Small intestine (tissue), 7 donors: ENCODE results near the gene STXBP6. TPM values are rescaled to one million over a fixed set of nuclear protein-coding genes. Genes with fewer than 3 reads are reported as not detected.

ENCODE experiments used
- DNase-seq, 2 donors: peaks; one replicate each; pipeline versions ENCODE4 v3.0.0 to v3.0.0-alpha.2; 2013
- FAIRE-seq: peaks from 2 replicates; lab custom pipeline; 2012; peaks lifted over from hg19 to GRCh38; lab: Jason Lieb, UNC
- H3K27ac ChIP-seq, 3 donors: one replicate each; pipeline ENCODE4 v1.5.1; 2013; ENCODE audit warnings: low read length in 2 of 3, mild to moderate bottlenecking in 2 of 3, control low read depth in 1 of 3, inconsistent platforms in 1 of 3, low read depth in 1 of 3, moderate library complexity in 1 of 3
- H3K27me3 ChIP-seq, 3 donors: one replicate each; pipeline ENCODE4 v1.6.1; 2013; ENCODE audit warnings: low read length in 3 of 3, inconsistent platforms in 1 of 3; ENCODE audit not compliant: control insufficient read depth in 3 of 3, insufficient read depth in 3 of 3
- H3K36me3 ChIP-seq, 3 donors: one replicate each; pipeline ENCODE4 v1.6.1; 2013; ENCODE audit warnings: low read length in 3 of 3, inconsistent platforms in 1 of 3, low read depth in 1 of 3, mild to moderate bottlenecking in 1 of 3, moderate library complexity in 1 of 3; ENCODE audit not compliant: control insufficient read depth in 3 of 3, insufficient read depth in 2 of 3
- H3K4me1 ChIP-seq, 3 donors: one replicate each; pipeline ENCODE4 v1.6.1; 2013; ENCODE audit warnings: low read length in 2 of 3, inconsistent platforms in 1 of 3, low read depth in 1 of 3, mild to moderate bottlenecking in 1 of 3, moderate library complexity in 1 of 3; ENCODE audit not compliant: control insufficient read depth in 3 of 3, insufficient read depth in 2 of 3
- H3K4me3 ChIP-seq, 3 donors: one replicate each; pipeline ENCODE4 v1.5.1; 2013; ENCODE audit warnings: low read length in 3 of 3, control low read depth in 1 of 3, inconsistent platforms in 1 of 3, low read depth in 1 of 3, mild to moderate bottlenecking in 1 of 3, moderate library complexity in 1 of 3
- H3K9me3 ChIP-seq, 2 donors: one replicate each; pipeline ENCODE4 v1.6.1; 2013; ENCODE audit warnings: low read depth in 1 of 2, low read length in 1 of 2; ENCODE audit not compliant: control insufficient read depth in 2 of 2, insufficient read depth in 1 of 2
- WGBS, 3 donors: extraction: QIAGEN DNeasy Blood & Tissue Kit; methylation state at CpG; one replicate each; pipeline ENCODE4 v1.1.7; 2013; 5-methylcytosine and 5-hydroxymethylcytosine counted together
- polyA plus RNA-seq, 4 donors: library from polyadenylated mRNA; stranded (reverse) in 3 of 4; unstranded in 1 of 4; fragments of 200-250 nt in 3 of 4; fragments of 120-200 nt in 1 of 4; gene quantifications; one replicate each; pipeline versions ENCODE4 v1.2.1 to v1.2.3, GENCODE V29; 2013
- donor health status: healthy with polysubstance abuse.
- donor health status: control.
- donor health status: control.
- donor health status: Bipolar disorder and iron deficiency.
- donor health status: healthy.

STXBP6 gene
- polyA plus RNA-seq, 4 donors: 12.7 to 53.7 (median 24.0) TPM

GRCh38 chr14:24909523-24910302, 140.2 kb downstream of the STXBP6 start:
- 68 to 86% (median 70%) methylated on average over 6 of the region's 6 CpGs for WGBS, 3 donors
- H3K4me1 ChIP-seq: peaks cover 2 to 26% (median 9%) of the 10 kb centered on the region in 3 donors
- H3K9me3 ChIP-seq: peaks cover 0 to under 1% of the 10 kb centered on the region in 2 donors
- FAIRE-seq: no peak
- H3K27ac ChIP-seq: peak overlapping the region in 1 of 3 donors; percentile 10
- DNase-seq: peak; percentile 22 to 26
- no peak overlapping the region for H3K4me3 ChIP-seq
- H3K36me3 ChIP-seq: no peaks in the 10 kb centered on the region
- H3K27me3 ChIP-seq: no peaks in the 10 kb centered on the region

- 62 to 80% (median 71%) methylated on average over 4 of the region's 4 CpGs for WGBS, 3 donors
- FAIRE-seq (no peak), DNase-seq (no peak)
- H3K36me3 ChIP-seq: no peaks in the 10 kb centered on the region
- no peaks in the 10 kb centered on the region for H3K27me3 ChIP-seq
- no peak overlapping the region for H3K27ac ChIP-seq
- H3K9me3 ChIP-seq: peaks cover 0 to 4% of the 10 kb centered on the region in 2 donors
- peaks cover 2 to 26% (median 9%) of the 10 kb centered on the region in 3 donors for H3K4me1 ChIP-seq
- no peak overlapping the region for H3K4me3 ChIP-seq
Observed at GRCh38 chr14:24908592-24909236, 141.2 kb downstream of the STXBP6 start.

- no peak for FAIRE-seq
- Histone ChIP-seq H3K27ac (no peak overlapping the region), H3K4me3 (no peak overlapping the region), H3K27me3 (no peaks in the 10 kb centered on the region), H3K4me1 (peaks cover 0 to 3% (median 2%) of the 10 kb centered on the region in 3 donors), H3K36me3 (no peaks in the 10 kb centered on the region), H3K9me3 (peaks cover 0 to 4% of the 10 kb centered on the region in 2 donors)
- DNase-seq: no peak
- WGBS, 3 donors: 94 to 97% (median 95%) methylated on average over 2 of the region's 2 CpGs
Observed at GRCh38 chr14:24904533-24904932, 145.4 kb downstream of the STXBP6 start.

- Histone ChIP-seq H3K9me3 (peaks cover 0 to 4% of the 10 kb centered on the region in 2 donors), H3K36me3 (no peaks in the 10 kb centered on the region), H3K27me3 (no peaks in the 10 kb centered on the region), H3K4me3 (no peak overlapping the region), H3K4me1 (no peaks in the 10 kb centered on the region), H3K27ac (no peak overlapping the region)
- FAIRE-seq: no peak
- DNase-seq: no peak
Observed at GRCh38 chr14:24903337-24903736, 146.6 kb downstream of the STXBP6 start.

- H3K9me3 ChIP-seq: peaks cover 0 to 4% of the 10 kb centered on the region in 2 donors
- no peak overlapping the region for H3K4me3 ChIP-seq
- 48 to 60% (median 52%) methylated on average over 6 of the region's 6 CpGs for WGBS, 3 donors
- no peaks in the 10 kb centered on the region for H3K36me3 ChIP-seq
- no peaks in the 10 kb centered on the region for H3K4me1 ChIP-seq
- no peak for FAIRE-seq
- no peak for DNase-seq
- H3K27me3 ChIP-seq: no peaks in the 10 kb centered on the region
- no peak overlapping the region for H3K27ac ChIP-seq
Observed at GRCh38 chr14:24900269-24901100, 149.5 kb downstream of the STXBP6 start.

- Histone ChIP-seq H3K9me3 (no peaks in the 10 kb centered on the region), H3K27me3 (no peaks in the 10 kb centered on the region), H3K4me3 (no peak overlapping the region), H3K27ac (no peak overlapping the region), H3K4me1 (peaks cover 0 to 4% (median 0%) of the 10 kb centered on the region in 3 donors), H3K36me3 (no peaks in the 10 kb centered on the region)
- no peak for FAIRE-seq
- no peak for DNase-seq
- WGBS, 3 donors: 88 to 95% (median 92%) methylated on average over 3 of the region's 3 CpGs
Observed at GRCh38 chr14:24897793-24898192, 152.2 kb downstream of the STXBP6 start.

GRCh38 chr14:24895622-24896021, 154.3 kb downstream of the STXBP6 start:
- peaks cover 0 to 4% (median 0%) of the 10 kb centered on the region in 3 donors for H3K4me1 ChIP-seq
- H3K9me3 ChIP-seq: peaks cover 0 to 7% of the 10 kb centered on the region in 2 donors
- no peak overlapping the region for H3K27ac ChIP-seq
- no peak overlapping the region for H3K4me3 ChIP-seq
- 40 to 64% (median 58%) methylated on average over 4 of the region's 4 CpGs for WGBS, 3 donors
- no peak for DNase-seq
- H3K36me3 ChIP-seq: peaks cover 0 to 3% (median 0%) of the 10 kb centered on the region in 3 donors
- no peaks in the 10 kb centered on the region for H3K27me3 ChIP-seq
- no peak for FAIRE-seq

GRCh38 chr14:24895243-24895583, 154.7 kb downstream of the STXBP6 start:
- WGBS, 3 donors: 56 to 79% (median 58%) methylated on average over 4 of the region's 4 CpGs
- Histone ChIP-seq H3K9me3 (peaks cover 0 to 7% of the 10 kb centered on the region in 2 donors), H3K36me3 (peaks cover 0 to 3% (median 0%) of the 10 kb centered on the region in 3 donors), H3K4me1 (peaks cover 0 to 4% (median 0%) of the 10 kb centered on the region in 3 donors), H3K4me3 (no peak overlapping the region), H3K27me3 (no peaks in the 10 kb centered on the region), H3K27ac (no peak overlapping the region)
- DNase-seq (no peak), FAIRE-seq (no peak)
